Measurements from ENCODE around the gene PEX7.
"Not testable (repeated sequence)": the region's sequence is repeated elsewhere in the genome, so short reads cannot be mapped to it uniquely, and the experiment has no call there.

Gene PEX7

GRCh38 chr6:136784910-136785746 lies 37.3 kb upstream of the PEX7 start:
- TF ChIP-seq CTCF (IDR thresholded peaks at IDR 0.05), result no peak
- TF ChIP-seq ZFX (IDR thresholded peaks at IDR 0.05; ENCODE audit: borderline replicate concordance), result no peak
- H3K27ac ChIP-seq, result no peak overlapping the region

GRCh38 chr6:136786658-136787057 lies 35.7 kb upstream of the PEX7 start:
- H3K27ac ChIP-seq, result no peak overlapping the region
- no peak for TF ChIP-seq CTCF (IDR thresholded peaks at IDR 0.05)
- TF ChIP-seq ZFX (IDR thresholded peaks at IDR 0.05; ENCODE audit: borderline replicate concordance), result no peak

DNA sequence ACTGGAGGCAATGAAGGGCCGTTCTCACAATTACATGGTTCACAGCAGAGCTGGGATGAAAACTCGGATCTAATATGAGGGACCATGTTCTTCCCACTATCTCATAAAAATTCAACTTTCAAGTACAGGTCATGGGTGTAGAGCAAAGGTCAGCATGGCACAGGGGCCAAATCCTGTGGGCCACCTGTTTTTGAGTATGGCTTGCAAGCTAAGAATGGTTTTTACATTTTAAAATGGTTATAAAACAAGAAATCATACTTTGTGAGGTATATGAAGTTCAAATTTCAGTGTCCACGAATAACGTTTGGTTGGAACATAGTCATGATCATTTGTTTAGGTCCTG lies 34.7 kb upstream of the PEX7 start:
- TF ChIP-seq ZFX (IDR thresholded peaks at IDR 0.05; ENCODE audit: borderline replicate concordance) (no peak), CTCF (IDR thresholded peaks at IDR 0.05) (no peak)
- H3K27ac ChIP-seq, result no peak overlapping the region

GRCh38 chr6:136788069-136788902 lies 34.1 kb upstream of the PEX7 start:
- no peak overlapping the region for H3K27ac ChIP-seq
- no peak for TF ChIP-seq CTCF (IDR thresholded peaks at IDR 0.05)
- no peak for TF ChIP-seq ZFX (IDR thresholded peaks at IDR 0.05; ENCODE audit: borderline replicate concordance)

GRCh38 chr6:136789440-136789839 lies 33.0 kb upstream of the PEX7 start:
- H3K27ac ChIP-seq, result not testable (repeated sequence)

DNA sequence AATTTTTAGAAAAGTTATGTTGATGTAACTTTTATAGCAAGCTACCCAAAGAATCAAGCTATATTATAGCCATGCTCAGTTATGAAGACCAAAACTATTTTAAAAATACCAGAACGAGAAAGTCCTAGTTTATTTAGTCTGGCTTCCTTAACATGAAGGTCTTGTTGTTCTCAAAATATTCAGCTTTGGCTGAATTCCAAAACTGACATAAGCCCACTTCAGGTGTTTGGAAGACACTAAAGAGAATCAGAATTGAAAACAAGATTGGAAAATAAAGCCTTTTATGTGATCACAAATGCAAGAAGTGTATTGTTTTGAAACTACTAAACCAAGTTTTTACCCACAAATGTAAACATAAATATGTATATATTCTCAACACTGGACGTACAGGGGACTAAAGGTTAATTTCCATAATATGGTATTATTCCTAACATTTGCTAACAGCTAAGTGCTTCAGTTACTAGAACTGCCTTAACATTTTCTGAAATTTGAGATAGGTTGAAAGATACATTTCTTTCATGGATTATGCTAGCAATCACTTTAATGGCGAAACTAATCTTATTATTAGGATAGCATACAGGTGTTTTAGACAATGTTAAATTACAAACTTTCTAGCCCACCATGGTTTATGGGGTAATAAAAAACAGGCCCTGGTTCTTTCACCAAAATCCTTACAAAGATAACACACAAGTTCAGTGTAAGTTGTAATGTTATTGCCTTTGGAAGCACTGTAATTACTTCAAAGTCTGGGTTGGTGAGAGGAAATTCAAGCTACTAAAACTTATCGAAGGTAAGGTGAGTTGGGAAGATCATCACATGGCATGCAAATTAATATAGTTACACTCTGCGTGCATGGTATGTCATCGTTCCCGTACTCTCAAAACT lies 31.7 kb upstream of the PEX7 start:
- peak overlapping the region; percentile 91 for H3K27ac ChIP-seq

More for the DNA sequence above, 31.7 kb upstream of the PEX7 start:
- TF ChIP-seq CTCF (IDR thresholded peaks at IDR 0.05) (no peak), ZFX (IDR thresholded peaks at IDR 0.05; ENCODE audit: borderline replicate concordance) (no peak)
